Measurements from ENCODE around the gene SNF8.

The SNF8 gene

GRCh38 chr17:48944515-48945260 lies at the start of gene SNF8:
Gene SNF8 (minus strand): TSS chr17:48944842. CDS start chr17:48944734, 108 bp downstream.
- Histone ChIP-seq H3K9me3 (ENCODE audit: insufficient read depth, low read depth, low read length) (no peaks in the 10 kb centered on the region), H3K4me1 (ENCODE audit: insufficient read depth, low read length, poor library complexity, severe bottlenecking) (peaks cover 21% of the 10 kb centered on the region), H3K36me3 (ENCODE audit: insufficient read depth, low read length) (peaks cover 8% of the 10 kb centered on the region; the same call in 1 of the 2 replicates), H2AFZ (ENCODE audit: low read length) (peak within 1 kb of the TSS; percentile 82), H3F3A (ENCODE audit: low read depth) (no peaks in the 10 kb centered on the region), H3K9ac (ENCODE audit: low read depth, low read length, poor library complexity, severe bottlenecking) (peak within 1 kb of the TSS; percentile 88), H4K20me1 (ENCODE audit: insufficient read depth, low read length, poor library complexity, severe bottlenecking) (peaks cover 11% of the 10 kb centered on the region), H3K79me2 (ENCODE audit: insufficient read depth, low read length) (peaks cover 32% of the 10 kb centered on the region), H3K4me3 (ENCODE audit: low read length, poor library complexity, severe bottlenecking) (peak within 1 kb of the TSS; percentile 98), H3K9me2 (replicated peaks; ENCODE audit: low read depth, low read length) (no peaks in the 10 kb centered on the region), H3K4me2 (ENCODE audit: low read depth, low read length, poor library complexity, severe bottlenecking) (peak within 1 kb of the TSS; percentile 97), H3K27me3 (ENCODE audit: insufficient read depth, low read length, poor library complexity, severe bottlenecking) (peaks cover 6% of the 10 kb centered on the region)
- TF ChIP-seq EZH2phosphoT487 (IDR thresholded peaks at IDR 0.05; ENCODE audit: borderline replicate concordance) (no peak), CTCF (conservative IDR thresholded peaks at IDR 0.05; ENCODE audit: low read length) (no peak)

- no peaks in the 10 kb centered on the region for H3K9me3 ChIP-seq (ENCODE audit: insufficient read depth, low read depth, low read length)
- no peak for TF ChIP-seq CTCF (conservative IDR thresholded peaks at IDR 0.05; ENCODE audit: low read length)
- TF ChIP-seq EZH2phosphoT487 (IDR thresholded peaks at IDR 0.05; ENCODE audit: borderline replicate concordance) = no peak
- no peak overlapping the region for H3K9ac ChIP-seq (ENCODE audit: low read depth, low read length, poor library complexity, severe bottlenecking)
- H3K27me3 ChIP-seq (ENCODE audit: insufficient read depth, low read length, poor library complexity, severe bottlenecking) = peaks cover 28% of the 10 kb centered on the region
- H3K4me2 ChIP-seq (ENCODE audit: low read depth, low read length, poor library complexity, severe bottlenecking) = no peak overlapping the region
- no peaks in the 10 kb centered on the region for H3F3A ChIP-seq (ENCODE audit: low read depth)
- H4K20me1 ChIP-seq (ENCODE audit: insufficient read depth, low read length, poor library complexity, severe bottlenecking) = no peaks in the 10 kb centered on the region
- no peaks in the 10 kb centered on the region for H3K36me3 ChIP-seq (ENCODE audit: insufficient read depth, low read length)
- H3K79me2 ChIP-seq (ENCODE audit: insufficient read depth, low read length) = no peaks in the 10 kb centered on the region
- no peaks in the 10 kb centered on the region for H3K9me2 ChIP-seq (replicated peaks; ENCODE audit: low read depth, low read length)
- no peaks in the 10 kb centered on the region for H3K4me1 ChIP-seq (ENCODE audit: insufficient read depth, low read length, poor library complexity, severe bottlenecking)
- H2AFZ ChIP-seq (ENCODE audit: low read length) = no peak overlapping the region
- H3K4me3 ChIP-seq (ENCODE audit: low read length, poor library complexity, severe bottlenecking) = no peak overlapping the region
Measured at GRCh38 chr17:48993951-48994350, 49.3 kb upstream of the SNF8 start.

- Histone ChIP-seq H3K9me3 (ENCODE audit: insufficient read depth, low read depth, low read length) (no peaks in the 10 kb centered on the region), H3K9me2 (replicated peaks; ENCODE audit: low read depth, low read length) (no peaks in the 10 kb centered on the region), H3K79me2 (ENCODE audit: insufficient read depth, low read length) (no peaks in the 10 kb centered on the region), H3F3A (ENCODE audit: low read depth) (no peaks in the 10 kb centered on the region), H3K4me2 (ENCODE audit: low read depth, low read length, poor library complexity, severe bottlenecking) (no peak overlapping the region), H4K20me1 (ENCODE audit: insufficient read depth, low read length, poor library complexity, severe bottlenecking) (no peaks in the 10 kb centered on the region), H3K9ac (ENCODE audit: low read depth, low read length, poor library complexity, severe bottlenecking) (no peak overlapping the region), H3K27me3 (ENCODE audit: insufficient read depth, low read length, poor library complexity, severe bottlenecking) (peaks cover 28% of the 10 kb centered on the region), H3K4me1 (ENCODE audit: insufficient read depth, low read length, poor library complexity, severe bottlenecking) (no peaks in the 10 kb centered on the region), H2AFZ (ENCODE audit: low read length) (no peak overlapping the region), H3K4me3 (ENCODE audit: low read length, poor library complexity, severe bottlenecking) (no peak overlapping the region), H3K36me3 (ENCODE audit: insufficient read depth, low read length) (no peaks in the 10 kb centered on the region)
- TF ChIP-seq EZH2phosphoT487 (IDR thresholded peaks at IDR 0.05; ENCODE audit: borderline replicate concordance) = no peak
- no peak for TF ChIP-seq CTCF (conservative IDR thresholded peaks at IDR 0.05; ENCODE audit: low read length)
Measured at GRCh38 chr17:48993305-48993704, 48.7 kb upstream of the SNF8 start.

Data from Loucy (cell line).